GM21786 (cell line): ENCODE results near the gene EPN3.

Experiments used
- ATAC-seq: cut with Tn5 transposase; IDR thresholded peaks from one replicate; pipeline ENCODE4 v1.9.1; 2021; ENCODE audit not compliant: unreplicated experiment

Gene EPN3

GRCh38 chr17:50565402-50566350 is 33.1 kb downstream of the EPN3 start:
- no peak for ATAC-seq

GRCh38 chr17:50566886-50567285 is 34.4 kb downstream of the EPN3 start:
- ATAC-seq, result no peak

- ATAC-seq, result no peak
Observed at GRCh38 chr17:50568659-50569058, 36.1 kb downstream of the EPN3 start.

GRCh38 chr17:50569592-50569991 is 37.1 kb downstream of the EPN3 start:
- ATAC-seq, result no peak

- no peak for ATAC-seq
Observed at GRCh38 chr17:50570032-50570431, 37.5 kb downstream of the EPN3 start.

GRCh38 chr17:50570528-50570927 is 38.0 kb downstream of the EPN3 start:
- ATAC-seq, result no peak

GRCh38 chr17:50571681-50572080 is 39.1 kb downstream of the EPN3 start:
- no peak for ATAC-seq

- ATAC-seq, result no peak
Observed at GRCh38 chr17:50572541-50572940, 40.0 kb downstream of the EPN3 start.

GRCh38 chr17:50573866-50574611 is 41.5 kb downstream of the EPN3 start:
- ATAC-seq, result no peak

GRCh38 chr17:50575581-50576210 is 43.2 kb downstream of the EPN3 start:
- no peak for ATAC-seq

- no peak for ATAC-seq
Observed at GRCh38 chr17:50576864-50577263, 44.3 kb downstream of the EPN3 start.

- ATAC-seq, result no peak
Observed at GRCh38 chr17:50577451-50577954, 45.0 kb downstream of the EPN3 start.

GRCh38 chr17:50578173-50578572 is 45.6 kb downstream of the EPN3 start:
- no peak for ATAC-seq

- no peak for ATAC-seq
Observed at GRCh38 chr17:50579399-50579798, 46.9 kb downstream of the EPN3 start.

GRCh38 chr17:50580646-50581045 is 48.1 kb downstream of the EPN3 start:
- ATAC-seq, result no peak

GRCh38 chr17:50581316-50581715 is 48.8 kb downstream of the EPN3 start:
- ATAC-seq, result no peak

- ATAC-seq, result no peak
Observed at GRCh38 chr17:50582741-50583140, 50.2 kb downstream of the EPN3 start.

GRCh38 chr17:50583641-50584040 is 51.1 kb downstream of the EPN3 start:
- ATAC-seq, result no peak

- no peak for ATAC-seq
Observed at GRCh38 chr17:50584116-50584515, 51.6 kb downstream of the EPN3 start.

- ATAC-seq, result no peak
Observed at GRCh38 chr17:50584749-50585148, 52.2 kb downstream of the EPN3 start.

GRCh38 chr17:50585346-50585745 is 52.8 kb downstream of the EPN3 start:
- ATAC-seq, result no peak
